HG02870 (cell line): ENCODE measurements around the gene DDX39A.
"Not testable (repeated sequence)": the region's sequence is repeated elsewhere in the genome, so short reads cannot be mapped to it uniquely, and the experiment has no call there.

Experiments
- ATAC-seq: cut with Tn5 transposase; IDR thresholded peaks from one replicate; pipeline ENCODE4 v1.9.1; 2021; ENCODE audit warnings: mild to moderate bottlenecking, moderate library complexity; ENCODE audit not compliant: unreplicated experiment

The DDX39A gene

GRCh38 chr19:14419106-14419813 lies at the start of gene DDX39A:
Gene DDX39A (minus strand): TSS chr19:14419341. CDS start chr19:14413220, 6,121 bp downstream.
- ATAC-seq = peak; percentile 89

GRCh38 chr19:14467816-14468215 lies 48.7 kb upstream of the DDX39A start:
- ATAC-seq = no peak

GRCh38 chr19:14467391-14467790 lies 48.2 kb upstream of the DDX39A start:
- no peak for ATAC-seq

DNA sequence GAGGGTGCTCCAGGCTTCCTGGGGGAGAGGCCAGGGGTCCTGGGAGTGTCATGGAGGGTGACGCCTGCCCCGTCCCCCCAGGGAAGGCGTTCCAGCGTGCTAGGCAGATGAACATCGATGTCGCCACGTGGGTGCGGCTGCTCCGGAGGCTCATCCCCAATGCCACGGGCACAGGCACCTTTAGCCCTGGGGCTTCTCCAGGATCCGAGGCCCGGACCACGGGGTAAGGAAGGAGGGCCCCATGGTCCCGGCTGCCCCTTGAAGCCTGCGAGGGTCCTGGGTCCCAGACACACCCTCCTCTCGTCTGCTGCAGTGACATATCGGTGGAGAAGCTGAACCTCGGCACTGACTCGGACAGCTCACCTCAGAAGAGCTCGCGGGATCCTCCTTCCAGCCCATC lies 44.6 kb upstream of the DDX39A start:
- no peak for ATAC-seq

GRCh38 chr19:14462401-14462800 lies 43.3 kb upstream of the DDX39A start:
- not testable (repeated sequence) for ATAC-seq

DNA sequence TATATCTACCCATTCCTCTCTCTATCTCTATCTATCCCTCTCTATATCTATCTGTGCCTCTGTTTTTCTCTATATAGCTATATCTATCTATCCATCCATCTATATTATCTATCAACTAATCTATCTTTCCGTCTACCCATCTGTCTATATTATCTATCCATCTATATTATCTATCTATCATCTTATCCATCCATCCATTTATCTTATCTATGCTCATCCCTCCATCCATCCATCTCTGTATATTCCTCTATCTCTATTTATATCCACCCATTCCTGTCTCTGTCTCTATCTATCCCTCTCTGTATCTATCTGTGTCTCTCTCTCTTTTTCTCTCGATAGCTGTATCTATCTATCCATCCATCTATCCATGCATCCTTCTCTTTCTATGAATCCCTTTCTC lies 41.8 kb upstream of the DDX39A start:
- no peak for ATAC-seq

GRCh38 chr19:14459703-14460102 lies 40.6 kb upstream of the DDX39A start:
- no peak for ATAC-seq

- ATAC-seq = not testable (repeated sequence)
These were observed 33.2 kb upstream of the DDX39A start for GRCh38 chr19:14452303-14452702.

GRCh38 chr19:14450876-14451275 lies 31.7 kb upstream of the DDX39A start:
- ATAC-seq = no peak

DNA sequence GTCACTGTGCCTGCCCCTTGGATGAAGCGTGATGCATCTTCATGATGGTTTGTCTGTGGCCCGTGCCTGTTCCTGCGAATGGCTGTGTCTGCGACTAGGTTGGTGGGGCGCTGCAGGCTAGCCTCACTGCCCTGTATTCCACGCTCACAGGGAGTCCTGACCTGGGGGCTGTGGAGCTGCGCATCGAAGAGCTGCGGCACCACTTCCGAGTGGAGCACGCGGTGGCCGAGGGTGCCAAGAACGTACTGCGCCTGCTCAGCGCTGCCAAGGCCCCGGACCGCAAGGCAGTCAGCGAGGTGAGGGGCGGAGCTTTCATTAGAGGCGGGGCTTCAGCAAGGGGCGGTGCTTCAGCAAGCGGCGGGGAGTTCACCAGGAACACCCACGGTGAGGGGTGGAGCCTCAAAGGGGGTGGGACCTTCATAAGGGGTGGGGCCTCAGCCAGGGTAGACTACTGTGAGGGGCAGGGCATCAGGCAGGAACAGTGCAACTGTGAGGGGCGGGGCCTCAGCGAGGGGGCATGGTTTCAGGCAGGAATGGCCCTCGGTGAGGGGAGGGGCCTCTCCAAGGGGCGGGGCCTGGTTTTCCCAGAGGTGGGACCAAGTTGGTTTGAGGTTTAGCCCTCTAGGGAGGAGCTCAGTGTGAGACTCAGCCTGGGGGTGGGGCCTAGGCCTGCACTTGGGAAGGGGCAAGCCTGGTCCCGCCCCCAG lies 31.2 kb upstream of the DDX39A start:
- ATAC-seq = no peak

DNA sequence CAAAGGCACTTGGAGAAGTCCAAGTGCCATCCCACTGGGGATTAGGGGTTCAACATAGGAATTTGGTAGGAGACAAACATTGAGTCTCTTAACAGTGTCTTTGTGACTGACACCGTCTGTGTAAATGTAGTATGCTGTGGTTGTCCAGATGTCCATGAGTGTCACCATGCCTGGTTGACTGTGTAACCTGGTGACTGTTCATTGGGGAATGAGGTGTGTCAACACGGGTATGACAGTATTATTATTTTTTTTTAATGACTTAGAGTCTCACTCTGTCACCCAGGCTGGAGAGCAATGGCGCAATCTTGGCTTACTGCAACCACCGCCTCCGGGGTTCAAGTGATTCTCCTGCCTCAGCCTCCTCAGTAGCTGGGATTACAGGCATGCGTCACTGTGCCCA lies 30.2 kb upstream of the DDX39A start:
- no peak for ATAC-seq

DNA sequence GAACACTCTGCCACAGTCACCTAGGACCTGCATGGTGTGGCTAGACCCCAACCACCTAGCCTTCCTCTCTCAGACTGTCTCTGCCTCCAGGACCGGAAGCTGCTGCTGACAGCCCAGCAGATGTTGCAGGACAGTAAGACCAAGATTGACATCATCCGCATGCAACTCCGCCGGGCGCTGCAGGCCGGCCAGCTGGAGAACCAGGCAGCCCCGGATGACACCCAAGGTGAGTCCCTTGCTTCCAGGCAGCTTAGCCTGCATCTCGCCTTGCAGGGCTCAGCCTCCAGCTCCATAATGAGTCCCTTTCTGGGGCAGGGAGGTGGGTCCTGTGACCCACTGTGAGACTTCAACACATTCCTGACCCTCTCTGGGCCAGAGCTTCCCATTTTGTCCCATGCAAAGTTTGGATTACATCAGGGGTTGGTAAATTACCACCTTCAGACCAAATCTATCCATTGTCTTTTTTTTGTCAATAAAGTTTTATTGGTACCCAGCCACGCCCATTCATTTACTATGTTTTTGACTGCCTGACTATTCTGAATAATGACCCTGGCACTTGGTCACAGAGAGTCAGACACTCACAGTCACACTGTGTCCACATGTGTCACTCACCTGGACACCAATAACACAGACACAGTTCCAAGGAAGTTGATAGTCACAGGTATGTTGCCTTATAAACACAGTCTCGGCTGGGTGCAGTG lies 27.3 kb upstream of the DDX39A start:
- ATAC-seq = no peak

DNA sequence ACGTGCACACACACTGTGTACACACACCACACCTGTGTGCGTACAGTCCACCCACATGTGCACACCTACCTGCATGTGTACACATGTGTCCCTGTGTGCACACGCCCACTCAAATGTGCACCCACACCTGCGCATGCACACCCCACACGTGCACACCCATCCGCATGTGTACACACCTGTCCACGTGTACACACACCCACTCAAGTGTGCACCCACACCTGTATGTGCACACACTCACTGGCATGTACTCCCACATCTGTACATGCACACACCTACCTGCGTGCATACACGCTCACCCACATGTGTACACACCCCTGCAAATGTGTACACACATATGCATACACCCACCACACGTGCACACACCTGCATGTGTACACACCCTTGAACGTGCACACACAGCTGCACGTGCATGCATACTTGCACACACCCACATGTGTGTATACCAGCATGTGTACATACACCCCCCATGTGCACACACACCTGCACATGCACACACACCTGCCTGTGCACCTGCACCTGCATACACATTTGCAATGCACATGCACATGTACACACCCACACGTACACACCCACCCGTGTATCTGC lies 24.6 kb upstream of the DDX39A start:
- ATAC-seq = no peak

DNA sequence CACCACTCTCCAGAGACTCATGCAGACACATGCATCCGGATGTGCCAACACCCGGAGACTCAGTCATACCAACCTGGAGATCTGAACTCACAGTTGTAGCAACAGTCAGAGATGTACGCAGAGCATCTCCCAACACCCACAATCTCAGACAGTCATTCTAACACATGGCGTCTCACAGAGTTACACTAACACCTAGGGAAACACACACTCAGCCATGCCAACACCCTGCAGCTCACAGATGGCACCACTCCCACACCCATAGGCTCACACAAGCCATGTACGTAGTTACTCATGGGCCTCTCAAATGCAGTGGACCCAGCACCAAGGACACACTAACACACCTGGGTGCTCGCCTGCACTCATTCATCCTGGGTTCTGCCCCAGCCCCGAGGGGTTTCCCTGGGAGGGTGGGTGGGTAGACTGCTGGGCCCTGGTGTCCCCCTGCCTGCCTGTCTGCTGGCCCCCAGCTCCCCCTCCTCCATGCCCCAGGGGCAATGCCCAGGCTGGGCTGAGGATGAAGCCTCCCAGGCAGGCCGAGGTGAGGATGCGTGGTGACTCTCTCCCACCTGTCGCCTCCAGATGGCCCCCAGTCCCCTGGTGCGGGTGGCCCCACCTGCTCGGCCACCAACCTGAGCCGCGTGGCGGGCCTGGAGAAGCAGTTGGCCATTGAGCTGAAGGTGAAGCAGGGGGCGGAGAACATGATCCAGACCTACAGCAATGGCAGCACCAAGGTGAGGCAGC lies 23.9 kb upstream of the DDX39A start:
- ATAC-seq = no peak

DNA sequence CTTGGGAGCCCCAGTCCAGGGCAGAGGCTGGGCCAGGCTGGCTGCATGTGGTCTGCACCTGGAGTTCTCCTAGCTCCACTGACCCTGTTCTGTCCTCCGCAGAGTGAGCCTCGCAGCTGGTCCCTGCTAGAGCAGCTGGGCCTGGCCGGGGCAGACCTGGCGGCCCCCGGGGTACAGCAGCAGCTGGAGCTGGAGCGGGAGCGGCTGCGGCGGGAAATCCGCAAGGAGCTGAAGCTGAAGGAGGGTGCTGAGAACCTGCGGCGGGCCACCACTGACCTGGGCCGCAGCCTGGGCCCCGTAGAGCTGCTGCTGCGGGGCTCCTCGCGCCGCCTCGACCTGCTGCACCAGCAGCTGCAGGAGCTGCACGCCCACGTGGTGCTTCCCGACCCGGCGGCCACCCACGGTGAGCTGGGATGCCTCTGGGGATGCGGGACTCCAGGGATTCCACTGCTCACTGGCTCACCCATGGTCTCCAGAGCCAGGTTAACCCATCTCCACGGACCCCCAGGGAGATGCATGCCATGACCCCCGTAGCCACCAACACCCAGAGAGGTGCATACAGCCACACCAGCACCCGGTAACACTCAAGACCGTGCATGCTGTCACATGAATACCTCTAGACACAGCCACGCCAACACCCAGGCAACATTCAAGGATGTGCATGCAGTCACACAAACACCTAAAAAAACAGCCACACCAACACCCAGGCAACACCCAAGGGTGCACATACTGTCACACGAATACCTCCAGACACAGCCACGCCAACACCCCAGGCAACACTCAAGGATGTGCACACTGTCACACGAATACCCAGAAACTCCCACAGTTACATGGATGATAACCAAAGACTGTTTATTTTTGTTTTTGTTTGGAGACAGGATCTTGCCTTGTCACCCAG lies 22.1 kb upstream of the DDX39A start:
- no peak for ATAC-seq

GRCh38 chr19:14440049-14440448 lies 20.9 kb upstream of the DDX39A start:
- peak; percentile 71 for ATAC-seq

GRCh38 chr19:14439014-14439413 lies 19.9 kb upstream of the DDX39A start:
- ATAC-seq = no peak

- ATAC-seq = no peak
These were observed 18.5 kb upstream of the DDX39A start for GRCh38 chr19:14437578-14438140.

GRCh38 chr19:14435320-14436050 lies 16.3 kb upstream of the DDX39A start:
- ATAC-seq = no peak
